GM13977 (cell line): ENCODE results near the gene FHIT.

Experiments used
- DNase-seq: peaks from one replicate; pipeline ENCODE4 v3.0.0; 2012; ENCODE audit warnings: low spot score
- in situ Hi-C: fragments of 300-500 bp; cut with MboI; formaldehyde crosslinking; loops from one replicate; pipeline ENCODE4 v1.12.0; 2022; ENCODE audit warnings: low sequenced_read_pairs, low pct_unique_long_range_greater_than_20kb, mixed read lengths, inconsistent platforms; ENCODE audit not compliant: unreplicated experiment
- TF ChIP-seq, protein P1 (sequence below): IDR thresholded peaks from 2 replicates; pipeline ENCODE4 v1.5.1; 2012; ENCODE audit warnings: mild to moderate bottlenecking, control low read depth; ENCODE audit not compliant: insufficient read depth; ENCODE audit errors: extremely low read depth, missing control alignments

FHIT gene

GRCh38 chr3:60631509-60631908 is 619.7 kb downstream of the FHIT start:
- in situ Hi-C loops = no loop called here
- TF ChIP-seq, protein P1, sequence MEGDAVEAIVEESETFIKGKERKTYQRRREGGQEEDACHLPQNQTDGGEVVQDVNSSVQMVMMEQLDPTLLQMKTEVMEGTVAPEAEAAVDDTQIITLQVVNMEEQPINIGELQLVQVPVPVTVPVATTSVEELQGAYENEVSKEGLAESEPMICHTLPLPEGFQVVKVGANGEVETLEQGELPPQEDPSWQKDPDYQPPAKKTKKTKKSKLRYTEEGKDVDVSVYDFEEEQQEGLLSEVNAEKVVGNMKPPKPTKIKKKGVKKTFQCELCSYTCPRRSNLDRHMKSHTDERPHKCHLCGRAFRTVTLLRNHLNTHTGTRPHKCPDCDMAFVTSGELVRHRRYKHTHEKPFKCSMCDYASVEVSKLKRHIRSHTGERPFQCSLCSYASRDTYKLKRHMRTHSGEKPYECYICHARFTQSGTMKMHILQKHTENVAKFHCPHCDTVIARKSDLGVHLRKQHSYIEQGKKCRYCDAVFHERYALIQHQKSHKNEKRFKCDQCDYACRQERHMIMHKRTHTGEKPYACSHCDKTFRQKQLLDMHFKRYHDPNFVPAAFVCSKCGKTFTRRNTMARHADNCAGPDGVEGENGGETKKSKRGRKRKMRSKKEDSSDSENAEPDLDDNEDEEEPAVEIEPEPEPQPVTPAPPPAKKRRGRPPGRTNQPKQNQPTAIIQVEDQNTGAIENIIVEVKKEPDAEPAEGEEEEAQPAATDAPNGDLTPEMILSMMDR = no peak
- no peak for DNase-seq

- DNase-seq = no peak
- TF ChIP-seq, protein P1 = no peak
- in situ Hi-C loops = no loop called here
Measured at GRCh38 chr3:60630953-60631352, 620.3 kb downstream of the FHIT start.

DNA sequence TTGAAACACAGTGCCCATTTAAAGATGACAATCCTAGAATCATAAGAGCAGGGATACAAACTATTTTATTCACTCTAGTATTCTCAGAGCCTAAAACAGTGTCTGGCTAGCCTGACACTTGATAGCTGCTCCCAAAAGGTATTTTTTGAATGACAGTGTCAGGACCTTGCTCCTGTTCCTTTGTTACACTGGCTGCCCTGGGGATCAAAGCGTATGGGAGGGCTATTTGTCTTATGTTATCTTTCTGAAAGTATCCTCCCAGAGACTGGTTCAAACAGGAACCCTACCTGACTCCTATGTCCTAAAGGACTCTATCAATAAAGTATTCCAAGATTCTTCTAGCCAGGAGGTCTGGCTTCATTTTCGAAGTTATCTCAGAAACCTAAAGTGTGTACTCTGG is 621.4 kb downstream of the FHIT start:
- in situ Hi-C loops = no loop called here
- DNase-seq = no peak
- TF ChIP-seq, protein P1 = no peak

DNA sequence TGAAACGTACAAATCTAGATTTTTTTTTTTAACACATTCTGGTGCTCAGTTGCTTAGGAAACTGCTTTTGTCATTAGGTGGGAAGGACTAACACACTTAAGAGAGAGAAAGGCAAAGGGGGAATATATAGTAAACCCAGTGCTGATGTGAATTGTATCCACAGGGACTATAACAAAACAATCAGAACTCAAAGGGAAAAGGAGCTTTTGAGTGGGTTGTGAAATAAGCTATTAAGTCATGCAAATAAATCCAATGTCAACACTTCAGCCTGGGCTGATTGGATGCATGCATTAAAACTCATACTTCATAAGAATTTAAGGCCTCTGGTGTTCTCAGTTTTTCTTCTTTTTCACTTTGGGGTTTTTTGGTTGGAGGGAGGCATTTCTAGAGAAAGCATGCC is 628.9 kb downstream of the FHIT start:
- no peak for DNase-seq
- TF ChIP-seq, protein P1 = no peak
- in situ Hi-C loops = no loop called here

DNA sequence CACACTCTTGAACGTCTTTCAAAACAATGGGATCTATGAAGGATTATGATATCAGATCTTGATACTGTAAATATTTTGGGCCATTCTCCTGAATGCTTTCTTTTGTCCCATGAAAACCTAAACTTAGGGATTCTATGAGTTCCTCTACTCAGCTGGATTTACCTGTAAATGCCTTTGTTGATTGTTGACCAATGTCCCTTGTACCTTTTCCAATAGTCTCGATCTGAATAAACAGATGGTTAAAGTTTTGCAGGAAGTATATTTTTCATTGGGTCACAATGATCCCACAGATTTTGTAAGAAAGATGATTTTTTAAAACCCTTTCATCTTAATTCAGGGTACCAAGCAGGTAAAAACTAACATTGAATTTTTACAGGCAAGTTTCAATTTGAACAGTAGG is 634.1 kb downstream of the FHIT start:
- in situ Hi-C loops = no loop called here
- TF ChIP-seq, protein P1 = no peak

DNA sequence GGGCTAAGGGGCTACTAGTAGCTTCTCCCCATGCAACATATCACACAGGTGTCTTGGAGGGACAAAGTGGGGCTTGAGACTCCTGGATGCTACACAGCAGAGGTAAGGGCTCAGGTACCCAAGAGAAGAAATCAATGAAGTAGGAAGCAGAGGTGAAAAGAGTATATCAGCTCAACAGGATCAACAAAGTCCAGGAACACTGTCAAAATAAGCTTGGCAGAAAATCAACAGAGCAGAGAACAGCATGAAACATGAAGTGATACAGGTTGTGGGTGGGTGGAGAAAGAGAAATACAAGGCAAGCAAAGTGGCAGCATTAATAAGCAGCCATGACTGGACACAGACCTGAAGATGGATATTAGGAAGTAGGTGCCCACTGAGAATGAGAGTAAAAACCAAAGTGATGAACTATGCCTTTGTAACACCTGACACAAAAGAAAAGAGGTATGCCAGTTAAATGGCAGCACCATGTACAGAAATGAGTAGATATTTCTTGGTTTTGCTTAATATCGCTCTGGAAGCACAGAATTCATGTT is 637.4 kb downstream of the FHIT start:
- TF ChIP-seq, protein P1 = no peak
- DNase-seq = no peak
- in situ Hi-C loops = no loop called here

More for the DNA sequence above, 634.1 kb downstream of the FHIT start:
- no peak for DNase-seq
